ENCODE results near the gene EHF. TPM values are rescaled to one million over a fixed set of nuclear protein-coding genes. Genes with fewer than 3 reads are reported as not detected.
"Not testable (repeated sequence)": the region's sequence is repeated elsewhere in the genome, so short reads cannot be mapped to it uniquely, and the experiment has no call there.

The EHF gene
- total RNA-seq, 1 donor from 2014 or later, result not detected

- no peak for DNase-seq (ENCODE audit: low read depth in 2 of 2)
These were observed 47.1 kb downstream of the EHF start for GRCh38 chr11:34667810-34668582.

DNA sequence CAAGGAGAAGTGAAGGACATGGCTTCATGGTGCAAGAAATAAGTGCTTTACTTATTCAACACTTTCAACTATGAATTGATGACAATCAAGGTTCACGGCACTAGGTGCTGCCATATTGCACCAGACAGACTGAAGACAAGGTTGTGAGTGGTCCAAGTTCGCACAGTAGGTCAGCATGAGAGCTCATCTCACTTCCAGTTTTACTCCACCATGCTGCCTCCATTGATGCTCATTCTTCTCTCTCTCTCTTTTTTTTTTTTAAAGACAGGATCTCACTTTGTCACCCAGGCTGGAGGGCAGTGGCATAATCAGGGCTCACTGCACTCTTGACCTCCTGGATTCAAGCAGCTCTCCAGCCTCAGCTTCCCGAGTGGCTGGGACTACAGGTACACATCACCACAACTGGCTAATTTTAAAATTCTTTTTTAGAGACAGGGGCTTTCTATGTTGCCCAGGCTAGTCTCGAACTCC lies 47.7 kb downstream of the EHF start:
- no peak for DNase-seq (ENCODE audit: low read depth in 2 of 2)

DNA sequence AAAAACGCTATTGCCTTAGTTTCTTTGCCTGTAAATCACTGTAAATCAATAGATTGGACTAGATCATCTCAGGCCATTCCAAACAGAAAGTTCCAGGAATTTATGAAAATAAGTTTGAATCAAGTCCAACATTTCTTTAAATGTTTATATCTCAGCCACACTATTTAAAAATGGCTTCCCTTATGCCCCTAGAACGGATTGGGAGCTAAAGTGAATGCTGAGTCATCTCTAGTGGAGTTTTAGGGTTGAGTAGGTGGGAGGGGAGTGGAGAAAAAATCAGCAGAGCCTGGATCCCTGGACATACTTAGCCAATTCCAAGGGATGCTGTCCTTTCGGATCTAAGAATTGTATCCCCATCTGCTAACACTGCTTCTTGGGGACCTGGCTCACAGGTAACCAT lies 48.6 kb downstream of the EHF start:
- no peak for DNase-seq (ENCODE audit: low read depth in 2 of 2)

DNA sequence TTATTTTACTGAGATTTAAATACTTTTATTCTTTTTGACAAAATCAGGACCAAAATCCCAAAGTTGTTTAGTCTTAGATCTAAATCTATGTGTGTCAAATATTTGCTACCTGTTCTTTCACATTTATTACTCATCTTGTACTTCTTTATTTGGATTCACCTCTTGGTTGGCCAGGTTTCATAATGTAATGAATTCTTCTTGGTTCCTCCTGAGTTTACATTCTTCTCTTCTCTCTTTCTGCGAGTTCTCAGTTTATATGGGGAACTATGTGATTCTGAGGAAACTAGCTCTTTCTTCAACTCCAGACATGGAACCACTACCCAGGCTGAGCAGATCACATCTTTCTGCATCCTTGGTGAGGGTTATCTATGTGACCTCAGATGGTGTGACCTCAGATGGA lies 50.2 kb downstream of the EHF start:
- DNase-seq (ENCODE audit: low read depth in 2 of 2), result no peak

DNA sequence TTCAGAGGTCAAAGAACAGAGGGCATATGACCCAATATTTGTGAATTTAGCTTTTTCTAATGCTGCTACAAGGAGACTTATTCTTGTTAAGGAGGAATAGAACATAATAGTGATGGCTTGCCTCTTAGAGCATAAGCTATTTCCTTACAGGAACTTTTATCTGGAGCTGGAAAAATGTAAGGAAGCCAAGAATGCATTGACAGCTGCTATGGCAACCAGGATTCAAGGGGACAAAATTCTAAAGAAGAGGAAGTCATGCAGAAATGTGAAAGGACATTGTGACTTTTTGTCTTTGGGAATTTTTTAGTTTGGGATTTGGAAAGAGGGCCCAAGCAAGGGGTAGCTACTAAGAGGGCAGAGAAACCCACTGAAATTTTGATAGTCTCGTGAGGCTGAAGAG lies 51.1 kb downstream of the EHF start:
- no peak for DNase-seq (ENCODE audit: low read depth in 2 of 2)

DNA sequence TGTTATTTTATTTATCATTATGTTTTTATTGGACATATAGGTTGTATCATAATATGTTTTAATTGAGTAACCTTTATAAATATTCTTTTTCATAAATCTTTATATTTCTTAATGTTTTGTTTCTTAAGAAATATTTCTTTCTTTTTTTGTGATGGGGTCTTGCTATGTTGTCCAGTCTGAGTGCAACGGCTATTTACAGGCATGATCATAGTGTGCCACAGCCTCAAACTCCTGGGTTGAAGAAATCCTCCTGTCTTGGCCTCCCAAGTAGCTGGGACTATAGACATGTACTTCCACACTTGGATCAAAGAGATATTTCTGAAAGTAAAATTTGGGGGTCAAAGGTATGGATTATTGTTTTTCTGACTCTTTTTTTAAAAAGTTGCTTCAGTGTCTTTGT lies 53.1 kb downstream of the EHF start:
- DNase-seq (ENCODE audit: low read depth in 2 of 2), result no peak

GRCh38 chr11:34676227-34676626 lies 55.3 kb downstream of the EHF start:
- no peak for DNase-seq (ENCODE audit: low read depth in 2 of 2)

DNA sequence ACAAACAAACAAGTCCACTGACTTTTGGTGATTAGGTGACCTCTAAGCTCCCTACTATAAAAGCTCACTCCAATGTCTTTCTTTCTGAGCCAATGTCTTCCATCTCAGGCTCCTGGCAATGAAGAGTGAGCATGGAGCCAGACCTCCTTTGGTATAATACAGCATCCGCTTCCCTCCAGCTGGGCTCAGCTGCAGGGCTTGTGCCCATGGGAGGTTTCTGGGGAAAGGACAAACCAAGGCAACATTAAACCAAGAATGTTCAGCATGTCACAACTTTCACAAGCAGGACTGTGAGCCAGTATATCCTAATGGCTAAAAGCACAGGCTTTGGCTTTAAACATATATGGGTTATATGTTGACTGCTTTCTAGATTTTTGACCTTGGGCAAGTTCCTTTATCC lies 58.8 kb downstream of the EHF start:
- DNase-seq (ENCODE audit: low read depth in 2 of 2), result no peak

GRCh38 chr11:34680206-34680605 lies 59.3 kb downstream of the EHF start:
- peak in 1 of 2 donors; percentile 2 for DNase-seq (ENCODE audit: low read depth in 2 of 2)

DNA sequence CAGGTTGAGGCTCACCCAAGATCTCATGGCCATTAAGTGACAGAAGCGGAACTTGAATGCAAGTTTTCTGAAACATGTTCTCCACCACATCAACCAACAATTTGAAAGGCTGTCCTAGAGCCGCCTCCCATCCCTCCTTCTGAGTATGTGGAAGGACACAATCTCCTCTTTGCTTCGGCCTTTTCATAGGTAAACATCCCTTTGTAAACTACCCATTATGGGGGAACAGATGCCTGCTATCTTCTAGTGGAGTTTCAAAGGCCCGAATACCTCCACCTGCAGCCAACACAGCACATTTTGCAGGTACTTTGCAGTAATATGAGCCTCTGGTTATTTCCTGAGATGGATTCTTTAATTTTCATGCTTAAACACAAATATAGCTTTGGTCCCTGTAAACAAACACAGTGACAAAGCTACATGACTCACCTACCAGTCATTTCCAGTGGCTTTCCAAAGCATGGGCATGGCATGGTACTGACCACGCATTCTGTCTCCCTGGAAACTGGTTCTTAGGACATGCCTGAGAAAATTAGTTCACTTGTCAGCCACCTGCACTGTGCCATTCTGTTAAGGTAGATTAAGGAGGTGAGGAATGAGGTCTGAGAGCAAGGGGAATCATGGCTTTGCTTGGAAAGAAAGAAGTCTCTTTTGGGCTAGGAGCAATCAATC lies 60.2 kb downstream of the EHF start:
- DNase-seq (ENCODE audit: low read depth in 2 of 2), result peak in 1 of 2 donors; percentile 40

DNA sequence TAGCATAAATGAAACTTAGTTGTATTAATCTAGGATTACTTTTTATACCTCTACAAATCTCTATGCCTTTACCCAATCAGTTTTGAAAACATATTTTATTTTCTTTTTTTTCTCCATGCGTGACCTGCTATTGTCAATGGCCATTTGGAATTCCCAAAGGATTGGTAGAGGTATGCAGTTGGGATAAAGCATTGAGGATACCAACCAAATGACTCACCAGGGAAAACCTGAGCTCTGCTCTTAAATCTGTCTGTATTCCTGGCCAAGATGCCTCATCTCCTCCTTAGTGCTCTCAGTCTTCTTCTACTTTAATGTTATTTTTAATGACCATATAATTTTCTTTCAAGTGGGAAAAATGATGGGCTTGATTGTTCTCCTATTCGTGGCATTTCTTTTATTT lies 61.9 kb downstream of the EHF start:
- DNase-seq (ENCODE audit: low read depth in 2 of 2), result no peak

GRCh38 chr11:34683396-34683795 lies 62.5 kb downstream of the EHF start:
- no peak for DNase-seq (ENCODE audit: low read depth in 2 of 2)

DNA sequence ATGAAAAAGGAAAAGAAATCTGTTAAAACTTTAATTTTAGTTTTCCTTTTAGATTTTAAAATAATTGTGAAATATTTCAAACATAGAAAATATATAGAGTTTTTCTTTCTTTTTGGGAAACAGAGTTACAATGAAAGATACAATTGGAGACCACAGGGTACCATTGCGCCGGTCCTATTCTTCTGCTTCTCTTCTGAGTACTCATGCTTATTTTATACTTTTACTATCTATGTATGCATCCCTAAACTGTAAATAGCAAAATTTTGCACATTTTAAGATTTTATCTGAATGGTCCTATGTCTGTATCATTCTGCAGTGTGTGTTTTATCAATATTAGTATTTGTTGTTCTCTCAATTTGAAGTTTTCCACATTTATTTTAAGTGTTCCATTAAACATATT lies 65.0 kb downstream of the EHF start:
- DNase-seq (ENCODE audit: low read depth in 2 of 2), result no peak

GRCh38 chr11:34692299-34692698 lies 71.4 kb downstream of the EHF start:
- DNase-seq (ENCODE audit: low read depth in 2 of 2), result not testable (repeated sequence)

DNA sequence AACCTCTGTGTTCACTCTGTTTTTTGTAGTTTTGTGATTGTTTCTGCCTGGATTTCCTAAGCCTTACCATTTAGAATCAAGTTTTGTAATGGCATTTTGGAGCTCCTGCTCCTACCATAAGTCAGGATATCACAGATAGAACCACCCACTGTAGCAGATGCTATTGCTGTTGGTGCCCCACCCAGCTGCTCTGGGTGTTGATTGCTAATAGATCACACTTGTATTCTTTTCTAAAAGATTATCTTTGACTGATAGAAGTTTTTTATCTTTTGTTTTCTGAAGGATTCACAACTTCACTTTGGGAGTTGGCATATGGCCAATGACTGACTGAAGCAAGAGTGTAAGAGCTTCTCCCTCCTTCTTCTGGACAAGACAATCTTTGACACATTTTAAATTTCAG lies 76.0 kb downstream of the EHF start:
- DNase-seq (ENCODE audit: low read depth in 2 of 2), result no peak

DNA sequence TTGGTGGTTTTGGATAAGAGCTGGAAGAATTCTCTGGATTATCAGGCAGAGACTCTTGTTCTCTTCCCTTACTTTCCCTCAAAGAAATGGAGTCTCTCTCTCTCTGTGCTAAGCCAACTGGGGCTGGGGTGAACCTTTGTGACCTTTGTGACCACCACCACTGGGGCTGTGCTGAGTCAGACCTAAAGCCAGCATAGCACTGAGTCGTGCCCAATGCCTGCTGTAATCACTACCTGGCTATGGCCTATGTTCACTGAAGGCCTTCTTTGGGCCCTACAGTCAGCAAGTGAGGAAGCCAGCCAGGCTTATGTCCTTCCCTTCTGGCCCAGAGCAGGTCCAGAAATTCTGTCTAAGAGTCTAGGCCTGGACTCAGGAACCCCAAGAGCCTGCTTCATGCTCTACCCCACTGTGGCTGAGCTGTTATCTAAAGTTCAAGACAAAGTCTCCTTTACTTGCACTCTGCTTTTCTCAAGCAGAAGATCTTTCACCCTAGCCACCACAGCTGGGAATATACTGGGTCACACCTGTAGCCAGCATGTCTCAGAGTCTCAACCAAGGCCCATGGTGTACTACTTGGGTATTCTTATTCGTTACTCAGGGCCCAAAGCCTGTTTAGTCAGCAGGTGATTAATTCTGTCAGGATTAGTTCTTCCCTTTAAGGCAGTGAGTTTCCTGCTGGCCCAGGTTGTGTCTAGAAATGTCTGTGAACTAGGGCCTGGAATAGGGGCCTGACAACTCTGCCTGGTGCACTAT lies 86.0 kb downstream of the EHF start:
- no peak for DNase-seq (ENCODE audit: low read depth in 2 of 2)

DNA sequence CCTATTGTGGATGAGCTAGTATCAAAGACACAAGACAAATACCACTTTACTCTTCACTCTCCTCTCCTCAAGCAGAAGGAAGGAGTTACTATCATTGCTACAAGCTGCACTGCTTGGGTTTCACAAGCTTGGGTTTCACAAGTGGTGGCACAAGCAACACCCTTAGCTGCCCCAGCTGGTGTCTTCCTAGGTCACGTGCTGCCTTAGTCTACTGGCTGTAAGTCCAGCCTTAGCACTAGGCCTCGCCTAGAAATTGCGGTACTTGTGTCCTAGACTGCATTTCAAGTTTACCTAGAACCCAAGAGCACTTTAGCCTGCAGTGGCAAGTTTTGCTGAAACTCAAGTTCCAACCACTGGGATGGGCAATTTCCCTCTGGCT lies 86.6 kb downstream of the EHF start:
- no peak for DNase-seq (ENCODE audit: low read depth in 2 of 2)

Other genes starting within 250 kb of the EHF start
- gene CAT, start 182.2 kb upstream of the EHF start, total RNA-seq, result 23.5 and 28.2 TPM in 2 replicates
- gene ELF5, start 107.3 kb upstream of the EHF start, total RNA-seq, result not detected in 2 replicates

Data from lung microvascular endothelial cell (primary cell).